Measurements from ENCODE around the gene PADI1. TPM values are rescaled to one million over a fixed set of nuclear protein-coding genes. Genes with fewer than 3 reads are reported as not detected.

Gene PADI1
- total RNA-seq, 1 experiment from 2014 or later, result 0.24 TPM

DNA sequence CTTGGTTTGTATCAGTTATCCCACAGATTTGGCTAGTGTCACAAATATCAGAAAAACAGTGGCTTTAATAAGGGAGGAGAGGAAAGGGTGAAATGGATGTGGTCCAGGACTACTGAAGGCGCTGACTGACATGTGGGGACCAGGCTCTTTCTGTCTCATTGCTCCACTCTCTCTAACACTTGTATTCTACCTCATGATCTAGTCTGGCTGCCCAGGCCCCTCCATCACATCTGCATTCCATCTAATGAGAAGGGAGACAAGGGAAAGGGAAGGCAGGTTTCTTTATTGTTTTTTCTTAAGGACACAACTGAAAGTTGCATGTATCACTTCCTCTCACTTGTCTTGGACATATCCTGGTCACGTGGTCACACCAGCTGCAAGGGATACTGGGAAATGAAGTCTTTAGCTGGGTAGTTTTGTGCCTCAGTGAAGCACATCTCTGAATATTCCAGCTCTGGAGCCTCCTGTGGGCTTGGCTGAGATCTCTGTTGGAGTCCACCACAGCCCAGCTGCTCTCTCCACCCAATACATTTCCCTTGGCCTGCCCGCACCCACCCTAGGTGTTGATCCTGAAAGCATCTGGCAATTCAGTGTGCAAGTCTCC lies 43.7 kb upstream of the PADI1 start:
- no peak overlapping the region for H2AFZ ChIP-seq (ENCODE audit: low read length)
- no peak overlapping the region for H3K27ac ChIP-seq (ENCODE audit: insufficient read length, low read depth, low read length)
- no peak for DNase-seq
- H3K4me2 ChIP-seq (ENCODE audit: insufficient read depth, insufficient read length, low read length), result no peak overlapping the region
- no peak overlapping the region for H2BK5ac ChIP-seq (ENCODE audit: insufficient read length, low read length)
- no CpG with 5 or more reads among the region's 3 CpGs for WGBS (ENCODE audit: extremely low coverage, insufficient read length, low lambda C conversion rate)
- H3K23me2 ChIP-seq (ENCODE audit: insufficient read length, low read depth, low read length, poor library complexity, severe bottlenecking), result no peaks in the 10 kb centered on the region
- H4K91ac ChIP-seq (ENCODE audit: insufficient read length, low read depth, low read length), result no peak overlapping the region
- no peak overlapping the region for H2BK20ac ChIP-seq (ENCODE audit: low read depth, low read length, poor library complexity, severe bottlenecking)
- Mint-ChIP-seq H3K4me3 (no peak overlapping the region), H3K27me3 (ENCODE audit: low read depth) (peaks cover 8% of the 10 kb centered on the region), H3K27ac (no peak overlapping the region), H3K9me3 (peaks cover 15% of the 10 kb centered on the region in 2 experiments), H3K4me1 (peaks cover 25 to 26% of the 10 kb centered on the region in 2 experiments), H3K36me3 (ENCODE audit: insufficient read depth in 1 of 3, low read depth in 3 of 3) (peaks cover 0 to 5% (median 3%) of the 10 kb centered on the region in 3 experiments; a peak in 4 of 7 replicates)
- H3K9me3 ChIP-seq (ENCODE audit: control insufficient read depth, low read depth, low read length), result peaks cover 1% of the 10 kb centered on the region
- no peak overlapping the region for H2BK15ac ChIP-seq (ENCODE audit: low read depth, low read length)
- no peaks in the 10 kb centered on the region for H3K27me3 ChIP-seq (ENCODE audit: insufficient read depth, low read length)
- H2BK120ac ChIP-seq (ENCODE audit: low read depth, low read length, poor library complexity, severe bottlenecking), result no peak overlapping the region
- H3K23ac ChIP-seq (ENCODE audit: insufficient read length, low read depth, low read length), result no peak overlapping the region
- TF ChIP-seq, protein P1, sequence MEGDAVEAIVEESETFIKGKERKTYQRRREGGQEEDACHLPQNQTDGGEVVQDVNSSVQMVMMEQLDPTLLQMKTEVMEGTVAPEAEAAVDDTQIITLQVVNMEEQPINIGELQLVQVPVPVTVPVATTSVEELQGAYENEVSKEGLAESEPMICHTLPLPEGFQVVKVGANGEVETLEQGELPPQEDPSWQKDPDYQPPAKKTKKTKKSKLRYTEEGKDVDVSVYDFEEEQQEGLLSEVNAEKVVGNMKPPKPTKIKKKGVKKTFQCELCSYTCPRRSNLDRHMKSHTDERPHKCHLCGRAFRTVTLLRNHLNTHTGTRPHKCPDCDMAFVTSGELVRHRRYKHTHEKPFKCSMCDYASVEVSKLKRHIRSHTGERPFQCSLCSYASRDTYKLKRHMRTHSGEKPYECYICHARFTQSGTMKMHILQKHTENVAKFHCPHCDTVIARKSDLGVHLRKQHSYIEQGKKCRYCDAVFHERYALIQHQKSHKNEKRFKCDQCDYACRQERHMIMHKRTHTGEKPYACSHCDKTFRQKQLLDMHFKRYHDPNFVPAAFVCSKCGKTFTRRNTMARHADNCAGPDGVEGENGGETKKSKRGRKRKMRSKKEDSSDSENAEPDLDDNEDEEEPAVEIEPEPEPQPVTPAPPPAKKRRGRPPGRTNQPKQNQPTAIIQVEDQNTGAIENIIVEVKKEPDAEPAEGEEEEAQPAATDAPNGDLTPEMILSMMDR (conservative IDR thresholded peaks at IDR 0.05), result no peak
- H4K8ac ChIP-seq (replicated peaks; ENCODE audit: insufficient read length, low read depth, low read length), result no peak overlapping the region
- no peak overlapping the region for H3T11ph ChIP-seq (ENCODE audit: low read length)
- no peak overlapping the region for H3K56ac ChIP-seq (ENCODE audit: insufficient read length, low read depth, low read length)
- no peaks in the 10 kb centered on the region for H3K79me1 ChIP-seq (ENCODE audit: insufficient read depth, low read depth, low read length, poor library complexity, severe bottlenecking)
- no peak overlapping the region for H3K14ac ChIP-seq (ENCODE audit: insufficient read depth, low read length)
- H3K18ac ChIP-seq (ENCODE audit: insufficient read length, low read depth, low read length), result no peak overlapping the region
- no peak overlapping the region for H3K9ac ChIP-seq (ENCODE audit: extremely low read depth, insufficient read length, low read length)
- H2AK5ac ChIP-seq (ENCODE audit: insufficient read length, low read length), result no peak overlapping the region
- H3K4ac ChIP-seq (ENCODE audit: low read depth, low read length), result no peak overlapping the region
- no peak overlapping the region for H2BK12ac ChIP-seq (ENCODE audit: insufficient read length, low read depth, low read length)
- no peak overlapping the region for H4K5ac ChIP-seq (ENCODE audit: insufficient read length, low read depth, low read length)
- H3K79me2 ChIP-seq (ENCODE audit: insufficient read depth, low read length), result no peaks in the 10 kb centered on the region
- H4K20me1 ChIP-seq (ENCODE audit: control insufficient read depth, insufficient read depth, insufficient read length), result no peaks in the 10 kb centered on the region
- peaks cover 2% of the 10 kb centered on the region; the same call in 1 of the 2 replicates for H3K4me1 ChIP-seq (ENCODE audit: insufficient read depth, low read length)

All from H9 (cell line).